BE2C (cell line): ENCODE measurements around the gene YWHAB.

Experiments
- DNase-seq: peaks from one replicate; pipeline ENCODE4 v3.0.0-alpha.2; 2020
- H3K27me3 ChIP-seq: fragments of 250-450 bp; sonication (Bioruptor Pico); 2 replicates; pipeline ENCODE4 v1.5.1; 2020; ENCODE audit warnings: mild to moderate bottlenecking
- H3K36me3 ChIP-seq: fragments of 250-450 bp; sonication (Bioruptor Pico); 2 replicates; pipeline ENCODE4 v1.5.1; 2020; ENCODE audit warnings: mild to moderate bottlenecking
- H3K4me1 ChIP-seq: fragments of 250-450 bp; sonication (Bioruptor Pico); 2 replicates; pipeline ENCODE4 v1.5.1; 2020
- H3K4me3 ChIP-seq: 2 replicates; pipeline ENCODE4 v1.5.1; 2011; ENCODE audit warnings: low read depth, low read length
- H3K9me3 ChIP-seq: fragments of 250-450 bp; sonication (Bioruptor Pico); 2 replicates; pipeline ENCODE4 v1.5.1; 2020
- CTCF ChIP-seq: IDR thresholded peaks from 2 replicates; pipeline ENCODE4 v1.5.1; 2012; ENCODE audit warnings: mild to moderate bottlenecking, low read depth, low read length

Gene YWHAB

GRCh38 chr20:44916586-44916985 lies 31.1 kb downstream of the YWHAB start:
- no peaks in the 10 kb centered on the region for H3K4me1 ChIP-seq
- no peaks in the 10 kb centered on the region for H3K27me3 ChIP-seq
- no peak for DNase-seq
- no peak overlapping the region for H3K4me3 ChIP-seq
- no peaks in the 10 kb centered on the region for H3K9me3 ChIP-seq
- peaks cover 12% of the 10 kb centered on the region for H3K36me3 ChIP-seq
- no peak for TF ChIP-seq CTCF

GRCh38 chr20:44917399-44917798 lies 31.9 kb downstream of the YWHAB start:
- H3K4me1 ChIP-seq: no peaks in the 10 kb centered on the region
- DNase-seq: no peak
- peaks cover 14% of the 10 kb centered on the region for H3K36me3 ChIP-seq
- no peak for TF ChIP-seq CTCF
- no peaks in the 10 kb centered on the region for H3K27me3 ChIP-seq
- no peaks in the 10 kb centered on the region for H3K9me3 ChIP-seq
- no peak overlapping the region for H3K4me3 ChIP-seq

GRCh38 chr20:44918342-44918741 lies 32.8 kb downstream of the YWHAB start:
- TF ChIP-seq CTCF: no peak
- Histone ChIP-seq H3K4me3 (no peak overlapping the region), H3K9me3 (no peaks in the 10 kb centered on the region), H3K27me3 (no peaks in the 10 kb centered on the region), H3K4me1 (no peaks in the 10 kb centered on the region), H3K36me3 (peaks cover 20% of the 10 kb centered on the region)
- DNase-seq: no peak

- Histone ChIP-seq H3K4me1 (no peaks in the 10 kb centered on the region), H3K4me3 (no peak overlapping the region), H3K36me3 (peaks cover 20% of the 10 kb centered on the region), H3K27me3 (no peaks in the 10 kb centered on the region), H3K9me3 (no peaks in the 10 kb centered on the region)
- no peak for DNase-seq
- no peak for TF ChIP-seq CTCF
These were observed 33.3 kb downstream of the YWHAB start for GRCh38 chr20:44918761-44919160.

- no peaks in the 10 kb centered on the region for H3K27me3 ChIP-seq
- TF ChIP-seq CTCF: no peak
- H3K4me1 ChIP-seq: no peaks in the 10 kb centered on the region
- H3K36me3 ChIP-seq: peaks cover 15% of the 10 kb centered on the region
- H3K9me3 ChIP-seq: no peaks in the 10 kb centered on the region
- no peak for DNase-seq
- no peak overlapping the region for H3K4me3 ChIP-seq
These were observed 35.9 kb downstream of the YWHAB start for GRCh38 chr20:44921447-44921846.

GRCh38 chr20:44924541-44924940 lies 39.0 kb downstream of the YWHAB start:
- H3K36me3 ChIP-seq: peaks cover 8% of the 10 kb centered on the region
- no peak overlapping the region for H3K4me3 ChIP-seq
- H3K4me1 ChIP-seq: no peaks in the 10 kb centered on the region
- no peaks in the 10 kb centered on the region for H3K9me3 ChIP-seq
- DNase-seq: no peak
- TF ChIP-seq CTCF: no peak
- no peaks in the 10 kb centered on the region for H3K27me3 ChIP-seq
